ENCODE measurements around the gene RBM23. TPM values are rescaled to one million over a fixed set of nuclear protein-coding genes. Genes with fewer than 3 reads are reported as not detected.

The RBM23 gene
- polyA plus RNA-seq, 1 of the 3 experiments (the other 2 are of a cell fraction): 65.5 TPM

- no peak for TF ChIP-seq USF1 (IDR thresholded peaks at IDR 0.05; ENCODE audit: borderline replicate concordance, low read depth)
- peak; percentile 77; the same call in 1 of the 2 replicates for TF ChIP-seq FOSL2 (IDR thresholded peaks at IDR 0.05; ENCODE audit: borderline replicate concordance, low read depth)
- TF ChIP-seq ELF1 (IDR thresholded peaks at IDR 0.05): no peak
- TF ChIP-seq FOXJ3 (CRISPR knock-in tag; IDR thresholded peaks at IDR 0.05): no peak
- no peak for TF ChIP-seq GABPA (IDR thresholded peaks at IDR 0.05; ENCODE audit: low read depth)
- TF ChIP-seq USF2 (IDR thresholded peaks at IDR 0.05; ENCODE audit: borderline replicate concordance, low read depth, low read length): no peak
- TF ChIP-seq SIN3A (IDR thresholded peaks at IDR 0.05; ENCODE audit: borderline replicate concordance, low read depth, low read length): no peak
- TF ChIP-seq TEAD4 (IDR thresholded peaks at IDR 0.05; ENCODE audit: borderline replicate concordance, insufficient read depth): no peak
- peak; percentile 39; the same call in 1 of the 2 replicates for TF ChIP-seq MAX (IDR thresholded peaks at IDR 0.05; ENCODE audit: low read depth)
- no peak for TF ChIP-seq NRF1 (IDR thresholded peaks at IDR 0.05; ENCODE audit: low read depth, low read length)
- TF ChIP-seq RAD21 (IDR thresholded peaks at IDR 0.05; ENCODE audit: low read length): no peak
- TF ChIP-seq PBX3 (IDR thresholded peaks at IDR 0.05): peak; percentile 87
- peak; percentile 5; the same call in 1 of the 2 replicates for TF ChIP-seq TCF12 (IDR thresholded peaks at IDR 0.05)
- TF ChIP-seq RFX5 (IDR thresholded peaks at IDR 0.05; ENCODE audit: low read length): no peak
- TF ChIP-seq TAF1 (IDR thresholded peaks at IDR 0.05; ENCODE audit: borderline replicate concordance, low read depth, low read length): no peak
- no peak for TF ChIP-seq EZH2phosphoT487 (IDR thresholded peaks at IDR 0.05; ENCODE audit: borderline replicate concordance, low read depth)
- TF ChIP-seq RCOR1 (IDR thresholded peaks at IDR 0.05; ENCODE audit: low read length): no peak
- no peak; the same call in 1 of the 2 replicates for TF ChIP-seq POLR2AphosphoS5 (IDR thresholded peaks at IDR 0.05; ENCODE audit: low read depth, low read length)
Observed at GRCh38 chr14:22898302-22899090, 20.5 kb downstream of the RBM23 start (continued).

GRCh38 chr14:22897357-22897756 is 21.6 kb downstream of the RBM23 start:
- WGBS (ENCODE audit: low lambda C conversion rate): 100% methylated on average over 1 of the region's 1 CpG
- Histone ChIP-seq H3K79me2 (ENCODE audit: insufficient read depth) (no peaks in the 10 kb centered on the region), H3K9me2 (no peaks in the 10 kb centered on the region), H2AFZ (ENCODE audit: low read depth) (no peak overlapping the region), H3F3A (replicated peaks; ENCODE audit: insufficient read depth) (peaks cover 15% of the 10 kb centered on the region), H3K36me3 (replicated peaks in 1 of 2; ENCODE audit: control insufficient read depth in 1 of 2, insufficient read depth in 2 of 2, low read length in 1 of 2) (peaks cover 1 to 24% of the 10 kb centered on the region in 2 experiments), H3K27ac (ENCODE audit: low read depth in 2 of 2, low read length in 1 of 2) (peak overlapping the region in 1 of 2 experiments; percentile 62; a peak in 1 of 4 replicates), H4K20me1 (ENCODE audit: insufficient read depth) (no peaks in the 10 kb centered on the region), H3K4me3 (ENCODE audit: low read depth in 2 of 2, low read length in 1 of 2) (no peak overlapping the region), H3K4me1 (ENCODE audit: control insufficient read depth in 1 of 2, insufficient read depth in 2 of 2, low read depth in 1 of 2, low read length in 1 of 2) (peaks cover 0 to 14% of the 10 kb centered on the region in 2 experiments; a peak in 3 of 4 replicates), H3K4me2 (no peak overlapping the region), H3K9ac (no peak overlapping the region), H3K9me3 (no peaks in the 10 kb centered on the region), H3K27me3 (ENCODE audit: insufficient read depth) (no peaks in the 10 kb centered on the region)
- ChIA-PET POLR2A (interaction anchor here (0.7 kb wide), 1 partner anchor 44 kb away, joined by 3 read pairs; no protein-coding TSS in a partner anchor), CTCF (interaction anchor here (0.9 to 3.0 kb wide), 5 partner anchors 11 to 42 kb away, joined by 3 to 25 read pairs (median 4); partner anchors contain the start of gene LRP10)
- DNase-seq: no peak
- TF ChIP-seq FOXM1 (IDR thresholded peaks at IDR 0.05; ENCODE audit: low read depth) (no peak), IRF3 (IDR thresholded peaks at IDR 0.05; ENCODE audit: low read depth, low read length) (no peak), REST (IDR thresholded peaks at IDR 0.05; ENCODE audit: low read depth, low read length) (no peak), RFX5 (IDR thresholded peaks at IDR 0.05; ENCODE audit: low read length) (no peak), JUND (IDR thresholded peaks at IDR 0.05) (no peak), TEAD4 (IDR thresholded peaks at IDR 0.05; ENCODE audit: borderline replicate concordance, insufficient read depth) (no peak), GABPA (IDR thresholded peaks at IDR 0.05; ENCODE audit: low read depth) (no peak), EP300 (IDR thresholded peaks at IDR 0.05; ENCODE audit: borderline replicate concordance in 1 of 2, low read depth in 1 of 2, low read length in 1 of 2) (no peak), FOSL2 (IDR thresholded peaks at IDR 0.05; ENCODE audit: borderline replicate concordance, low read depth) (no peak)
